Osteoblast (primary cell): ENCODE measurements around the gene CATSPERD. TPM values are rescaled to one million over a fixed set of nuclear protein-coding genes. Genes with fewer than 3 reads are reported as not detected.

ENCODE experiments used
- DNase-seq: peaks from one replicate; pipeline ENCODE4 v3.0.0; 2011; ENCODE audit warnings: low spot score, mixed read lengths; ENCODE audit not compliant: insufficient read length; ENCODE audit errors: missing footprints
- H2AFZ ChIP-seq: 2 replicates; pipeline ENCODE4 v1.6.0; 2011; ENCODE audit warnings: mild to moderate bottlenecking, low read length
- H3K27ac ChIP-seq: 2 replicates; pipeline ENCODE4 v1.5.1; 2011; ENCODE audit warnings: mild to moderate bottlenecking, low read depth, low read length, moderate library complexity
- H3K27me3 ChIP-seq: 2 replicates; pipeline ENCODE4 v1.6.0; 2012; ENCODE audit warnings: mild to moderate bottlenecking, control low read depth, inconsistent platforms, low read length, moderate library complexity; ENCODE audit not compliant: insufficient read depth
- H3K36me3 ChIP-seq: 2 replicates; pipeline ENCODE4 v1.5.1; 2011; ENCODE audit warnings: mild to moderate bottlenecking, low read length, control low read depth, moderate library complexity; ENCODE audit not compliant: insufficient read depth
- H3K4me1 ChIP-seq: 2 replicates; pipeline ENCODE4 v1.5.1; 2011; ENCODE audit warnings: mild to moderate bottlenecking, low read length, control low read depth, moderate library complexity; ENCODE audit not compliant: insufficient read depth
- H3K4me2 ChIP-seq: 2 replicates; pipeline ENCODE4 v1.6.0; 2011; ENCODE audit warnings: mild to moderate bottlenecking, low read length; ENCODE audit not compliant: insufficient read depth
- H3K4me3 ChIP-seq: fragments of 200-600 bp; sonication (generic); 3 replicates; pipeline ENCODE4 v1.5.1; 2012; ENCODE audit warnings: mild to moderate bottlenecking, low read length, inconsistent platforms; ENCODE audit not compliant: insufficient read depth
- H3K79me2 ChIP-seq: 2 replicates; pipeline ENCODE4 v1.6.0; 2012; ENCODE audit warnings: mild to moderate bottlenecking, low read length, control low read depth, inconsistent platforms; ENCODE audit not compliant: insufficient read depth
- H3K9me3 ChIP-seq: 2 replicates; pipeline ENCODE4 v1.5.1; 2011; ENCODE audit warnings: low read depth, low read length, control low read depth
- H4K20me1 ChIP-seq: 2 replicates; pipeline ENCODE4 v1.6.0; 2012; ENCODE audit warnings: mild to moderate bottlenecking, low read length, control low read depth; ENCODE audit not compliant: insufficient read depth
- total RNA-seq: library from RNA; depleted of rRNA; stranded (reverse); fragments of >200 nt; gene quantifications from 2 replicates; pipeline ENCODE4 v1.2.3, GENCODE V29; 2012
- TF ChIP-seq, protein P1 (sequence below): IDR thresholded peaks from 2 replicates; pipeline ENCODE4 v1.5.1; 2011; ENCODE audit warnings: mild to moderate bottlenecking, low read depth, low read length, moderate library complexity; ENCODE audit errors: extremely low read depth

Gene CATSPERD
- total RNA-seq, 1 donor, result under 0.01 TPM

DNA sequence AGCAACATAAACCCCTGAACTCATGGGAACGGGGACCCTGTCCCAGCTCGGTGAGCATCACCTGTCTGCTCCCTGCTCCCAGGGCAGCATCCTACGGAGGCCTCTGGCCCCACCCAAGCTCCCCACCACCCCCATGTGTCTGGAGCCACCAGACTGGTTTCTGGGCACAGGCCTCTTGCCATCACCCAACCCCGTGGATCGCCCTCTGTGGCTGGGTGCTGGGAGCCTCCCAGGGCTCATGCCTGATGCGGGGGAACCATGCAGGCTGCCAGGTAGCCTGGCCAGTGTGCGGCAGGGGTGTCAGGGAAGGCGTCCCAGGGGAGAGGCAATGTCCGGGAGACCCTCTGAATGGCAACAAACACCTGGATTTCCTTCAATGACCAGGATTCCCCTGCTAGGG is 42.9 kb upstream of the CATSPERD start:
- Histone ChIP-seq H2AFZ (no peak overlapping the region), H3K4me1 (peaks cover 12% of the 10 kb centered on the region), H3K4me3 (no peak overlapping the region), H3K27me3 (no peaks in the 10 kb centered on the region), H3K36me3 (no peaks in the 10 kb centered on the region), H4K20me1 (no peaks in the 10 kb centered on the region), H3K4me2 (no peak overlapping the region), H3K9me3 (no peaks in the 10 kb centered on the region), H3K79me2 (peaks cover 12% of the 10 kb centered on the region), H3K27ac (no peak overlapping the region)
- peak; percentile 68 for DNase-seq
- TF ChIP-seq, protein P1, sequence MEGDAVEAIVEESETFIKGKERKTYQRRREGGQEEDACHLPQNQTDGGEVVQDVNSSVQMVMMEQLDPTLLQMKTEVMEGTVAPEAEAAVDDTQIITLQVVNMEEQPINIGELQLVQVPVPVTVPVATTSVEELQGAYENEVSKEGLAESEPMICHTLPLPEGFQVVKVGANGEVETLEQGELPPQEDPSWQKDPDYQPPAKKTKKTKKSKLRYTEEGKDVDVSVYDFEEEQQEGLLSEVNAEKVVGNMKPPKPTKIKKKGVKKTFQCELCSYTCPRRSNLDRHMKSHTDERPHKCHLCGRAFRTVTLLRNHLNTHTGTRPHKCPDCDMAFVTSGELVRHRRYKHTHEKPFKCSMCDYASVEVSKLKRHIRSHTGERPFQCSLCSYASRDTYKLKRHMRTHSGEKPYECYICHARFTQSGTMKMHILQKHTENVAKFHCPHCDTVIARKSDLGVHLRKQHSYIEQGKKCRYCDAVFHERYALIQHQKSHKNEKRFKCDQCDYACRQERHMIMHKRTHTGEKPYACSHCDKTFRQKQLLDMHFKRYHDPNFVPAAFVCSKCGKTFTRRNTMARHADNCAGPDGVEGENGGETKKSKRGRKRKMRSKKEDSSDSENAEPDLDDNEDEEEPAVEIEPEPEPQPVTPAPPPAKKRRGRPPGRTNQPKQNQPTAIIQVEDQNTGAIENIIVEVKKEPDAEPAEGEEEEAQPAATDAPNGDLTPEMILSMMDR, result no peak

DNA sequence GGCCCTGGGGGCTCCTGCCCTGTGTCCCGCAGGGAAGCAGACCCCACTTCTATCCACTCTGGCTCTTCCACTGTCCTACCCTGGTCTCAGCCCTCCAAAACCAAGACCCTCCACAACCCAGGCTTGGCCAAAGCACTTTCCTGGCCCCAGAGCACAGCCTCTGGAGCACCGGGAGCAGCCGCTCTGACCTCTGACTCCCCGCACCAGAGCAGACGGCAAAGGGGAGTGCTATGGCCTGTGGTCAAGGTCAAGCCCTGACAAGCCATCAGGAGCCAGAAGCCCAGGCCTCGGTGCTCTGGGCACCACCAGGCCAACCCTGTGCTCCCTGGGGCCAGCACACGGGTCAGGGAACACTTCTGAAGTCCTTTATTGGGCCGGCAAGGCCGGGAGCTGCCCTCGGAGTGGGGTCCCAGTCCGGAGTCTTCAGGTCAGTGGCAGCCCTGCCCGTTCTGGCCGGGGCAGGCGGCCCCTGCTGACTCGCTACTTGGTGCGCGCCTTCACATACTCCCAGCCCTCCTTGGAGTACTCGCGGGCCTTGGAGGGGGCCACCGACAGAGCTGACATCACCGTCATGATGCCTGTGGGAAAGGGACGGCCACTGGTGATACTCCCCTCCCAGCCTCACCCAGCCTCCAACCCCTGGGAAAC is 42.2 kb upstream of the CATSPERD start:
- H3K9me3 ChIP-seq, result no peaks in the 10 kb centered on the region
- peaks cover 12% of the 10 kb centered on the region for H3K79me2 ChIP-seq
- H3K27me3 ChIP-seq, result no peaks in the 10 kb centered on the region
- H3K27ac ChIP-seq, result no peak overlapping the region
- TF ChIP-seq, protein P1, result no peak
- DNase-seq, result no peak
- H3K4me2 ChIP-seq, result no peak overlapping the region
- H4K20me1 ChIP-seq, result no peaks in the 10 kb centered on the region
- no peak overlapping the region for H3K4me3 ChIP-seq
- H2AFZ ChIP-seq, result no peak overlapping the region
- no peaks in the 10 kb centered on the region for H3K36me3 ChIP-seq
- peaks cover 12% of the 10 kb centered on the region for H3K4me1 ChIP-seq

DNA sequence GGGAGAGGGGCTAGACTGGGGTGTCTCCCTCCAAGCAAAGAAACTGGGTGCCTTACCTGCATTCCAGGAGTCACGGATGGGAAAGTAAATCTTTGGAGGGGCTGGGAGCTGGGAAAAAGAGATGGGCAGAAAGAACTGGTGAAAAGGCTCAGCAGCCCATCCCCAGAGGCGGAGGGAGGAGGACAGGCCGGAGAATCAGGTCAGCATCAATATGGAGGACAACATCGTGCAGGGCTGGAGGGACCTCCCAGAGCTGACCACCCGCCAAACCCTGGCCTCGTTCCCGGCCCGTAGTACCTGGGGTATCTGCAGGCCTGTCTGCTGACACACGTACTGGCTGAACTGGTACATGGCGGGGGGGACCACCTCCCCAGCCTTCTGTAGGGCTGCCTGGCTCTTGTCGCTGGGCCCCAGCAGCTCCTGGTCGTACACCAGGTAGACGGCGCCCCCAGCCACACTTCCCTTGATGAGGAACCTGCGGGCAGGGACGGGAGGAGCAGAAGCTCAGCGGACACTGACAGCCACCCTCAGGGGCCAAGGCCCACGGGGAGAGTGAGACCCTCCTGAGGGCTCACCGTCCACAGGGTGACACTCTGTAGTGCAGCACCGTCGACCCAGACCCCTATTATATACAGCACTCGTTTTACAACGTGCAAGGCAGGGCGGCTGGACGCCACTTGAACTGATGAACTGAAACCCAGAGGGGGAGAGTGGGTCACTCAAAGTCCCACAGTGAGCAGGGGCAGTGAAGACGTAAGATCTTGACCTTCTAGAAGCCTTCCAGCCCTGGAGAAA is 41.0 kb upstream of the CATSPERD start:
- no peaks in the 10 kb centered on the region for H3K27me3 ChIP-seq
- H4K20me1 ChIP-seq, result no peaks in the 10 kb centered on the region
- peaks cover 12% of the 10 kb centered on the region for H3K4me1 ChIP-seq
- H3K79me2 ChIP-seq, result peaks cover 12% of the 10 kb centered on the region
- H3K9me3 ChIP-seq, result no peaks in the 10 kb centered on the region
- peak; percentile 87 for DNase-seq
- H3K27ac ChIP-seq, result peak overlapping the region; percentile 92
- peak overlapping the region; percentile 99 for H3K4me3 ChIP-seq
- no peaks in the 10 kb centered on the region for H3K36me3 ChIP-seq
- TF ChIP-seq, protein P1, result no peak
- H2AFZ ChIP-seq, result peak overlapping the region; percentile 87
- peak overlapping the region; percentile 90 for H3K4me2 ChIP-seq

DNA sequence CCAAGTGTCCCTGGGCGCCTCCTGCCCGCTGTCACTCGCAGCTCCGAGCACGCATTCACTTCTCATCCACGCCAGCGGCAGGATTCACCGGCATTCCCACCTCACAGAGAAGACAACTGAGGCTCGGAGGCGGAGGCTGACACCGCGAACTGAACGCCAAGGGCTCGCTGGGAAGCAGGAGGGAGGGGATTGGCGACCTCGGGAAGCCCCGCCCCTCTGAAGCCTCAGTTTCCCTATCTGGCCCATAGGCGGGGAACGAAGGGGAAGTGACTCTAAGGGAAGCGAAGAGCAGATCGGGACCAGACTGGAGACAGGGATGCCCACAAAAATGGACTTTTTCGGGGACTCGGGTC is 40.4 kb upstream of the CATSPERD start:
- H3K79me2 ChIP-seq, result peaks cover 12% of the 10 kb centered on the region
- TF ChIP-seq, protein P1, result no peak
- H3K27me3 ChIP-seq, result no peaks in the 10 kb centered on the region
- H2AFZ ChIP-seq, result peak overlapping the region; percentile 87
- no peak for DNase-seq
- no peaks in the 10 kb centered on the region for H4K20me1 ChIP-seq
- no peaks in the 10 kb centered on the region for H3K36me3 ChIP-seq
- H3K9me3 ChIP-seq, result no peaks in the 10 kb centered on the region
- H3K27ac ChIP-seq, result peak overlapping the region; percentile 92
- H3K4me3 ChIP-seq, result peak overlapping the region; percentile 99
- H3K4me1 ChIP-seq, result peaks cover 12% of the 10 kb centered on the region
- peak overlapping the region; percentile 90 for H3K4me2 ChIP-seq
